DND-41 (cell line): ENCODE measurements around the gene IFT20.

ENCODE experiments used
- ATAC-seq: fragments of 200-7000 bp; cut with Tn5 transposase; 3 replicates; pipeline ENCODE4 v1.9.1; 2021; ENCODE audit warnings: low read depth; ENCODE audit not compliant: insufficient read depth
- DNase-seq: peaks from one replicate; pipeline ENCODE4 v3.0.0-alpha.2; 2020
- H2AFZ ChIP-seq: 2 replicates; pipeline ENCODE4 v1.6.0; 2012; ENCODE audit warnings: low read depth, low read length
- H3K27ac ChIP-seq: 2 replicates; pipeline ENCODE4 v1.5.1; 2012; ENCODE audit warnings: low read length, inconsistent platforms
- H3K27me3 ChIP-seq: fragments of 200-600 bp; sonication (generic); 2 replicates; pipeline ENCODE4 v1.6.0; 2012; ENCODE audit warnings: low read length, mild to moderate bottlenecking, inconsistent platforms; ENCODE audit not compliant: insufficient read depth, poor library complexity
- H3K36me3 ChIP-seq: 2 replicates; pipeline ENCODE4 v1.5.1; 2012; ENCODE audit warnings: low read length, inconsistent platforms; ENCODE audit not compliant: insufficient read depth
- H3K4me1 ChIP-seq: 2 replicates; pipeline ENCODE4 v1.5.1; 2012; ENCODE audit warnings: mild to moderate bottlenecking, low read length; ENCODE audit not compliant: insufficient read depth
- H3K4me2 ChIP-seq: 2 replicates; pipeline ENCODE4 v1.6.0; 2012; ENCODE audit warnings: mild to moderate bottlenecking, moderate library complexity, low read length, inconsistent platforms; ENCODE audit not compliant: insufficient read depth
- H3K4me3 ChIP-seq, 2 experiments: fragments of 200-600 bp in 1 of 2; shearing (Covaris generic) in 1 of 2; 2 replicates each; pipeline ENCODE4 v1.5.1; 2012 to 2016; ENCODE audit warnings: inconsistent platforms in 2 of 2, low read length in 2 of 2, mild to moderate bottlenecking in 2 of 2, low read depth in 1 of 2, moderate library complexity in 1 of 2
- H3K79me2 ChIP-seq: 2 replicates; pipeline ENCODE4 v1.6.0; 2012; ENCODE audit warnings: low read length, inconsistent platforms; ENCODE audit not compliant: insufficient read depth
- H3K9ac ChIP-seq: 2 replicates; pipeline ENCODE4 v1.6.0; 2012; ENCODE audit warnings: low read depth, mild to moderate bottlenecking, inconsistent platforms, low read length, moderate library complexity
- H3K9me3 ChIP-seq: 2 replicates; pipeline ENCODE4 v1.5.1; 2012; ENCODE audit warnings: low read length, moderate library complexity, mild to moderate bottlenecking, inconsistent platforms; ENCODE audit not compliant: insufficient read depth, severe bottlenecking
- H4K20me1 ChIP-seq: 2 replicates; pipeline ENCODE4 v1.6.0; 2012; ENCODE audit warnings: low read length; ENCODE audit not compliant: insufficient read depth
- EZH2 ChIP-seq: IDR thresholded peaks from 3 replicates; pipeline ENCODE4 v1.6.1; 2012; ENCODE audit warnings: borderline replicate concordance, low read depth, mild to moderate bottlenecking, moderate library complexity, low read length, inconsistent platforms; ENCODE audit not compliant: severe bottlenecking
- TF ChIP-seq, protein P1 (sequence below): IDR thresholded peaks from 2 replicates; pipeline ENCODE4 v1.5.1; 2012; ENCODE audit warnings: borderline replicate concordance, low read length, moderate library complexity, mild to moderate bottlenecking; ENCODE audit not compliant: poor library complexity, severe bottlenecking; ENCODE audit errors: extremely low read depth

The IFT20 gene

GRCh38 chr17:28370035-28370743 lies 34.9 kb upstream of the IFT20 start, which contains the start of gene VTN:
Gene VTN, minus strand, starts transcription at chr17:28370307. Its CDS starts 104 bp downstream, at chr17:28370203.
- Histone ChIP-seq H3K27me3 (no peaks in the 10 kb centered on the region), H3K9me3 (no peaks in the 10 kb centered on the region), H4K20me1 (peaks cover 11% of the 10 kb centered on the region), H3K9ac (no peak within 1 kb of the TSS), H2AFZ (no peak within 1 kb of the TSS), H3K4me2 (no peak within 1 kb of the TSS), H3K4me3 (no peak within 1 kb of the TSS), H3K27ac (no peak within 1 kb of the TSS), H3K4me1 (peaks cover 4% of the 10 kb centered on the region; the same call in 1 of the 2 replicates), H3K36me3 (no peaks in the 10 kb centered on the region), H3K79me2 (no peaks in the 10 kb centered on the region)
- ATAC-seq (no peak), DNase-seq (no peak)
- TF ChIP-seq, protein P1, sequence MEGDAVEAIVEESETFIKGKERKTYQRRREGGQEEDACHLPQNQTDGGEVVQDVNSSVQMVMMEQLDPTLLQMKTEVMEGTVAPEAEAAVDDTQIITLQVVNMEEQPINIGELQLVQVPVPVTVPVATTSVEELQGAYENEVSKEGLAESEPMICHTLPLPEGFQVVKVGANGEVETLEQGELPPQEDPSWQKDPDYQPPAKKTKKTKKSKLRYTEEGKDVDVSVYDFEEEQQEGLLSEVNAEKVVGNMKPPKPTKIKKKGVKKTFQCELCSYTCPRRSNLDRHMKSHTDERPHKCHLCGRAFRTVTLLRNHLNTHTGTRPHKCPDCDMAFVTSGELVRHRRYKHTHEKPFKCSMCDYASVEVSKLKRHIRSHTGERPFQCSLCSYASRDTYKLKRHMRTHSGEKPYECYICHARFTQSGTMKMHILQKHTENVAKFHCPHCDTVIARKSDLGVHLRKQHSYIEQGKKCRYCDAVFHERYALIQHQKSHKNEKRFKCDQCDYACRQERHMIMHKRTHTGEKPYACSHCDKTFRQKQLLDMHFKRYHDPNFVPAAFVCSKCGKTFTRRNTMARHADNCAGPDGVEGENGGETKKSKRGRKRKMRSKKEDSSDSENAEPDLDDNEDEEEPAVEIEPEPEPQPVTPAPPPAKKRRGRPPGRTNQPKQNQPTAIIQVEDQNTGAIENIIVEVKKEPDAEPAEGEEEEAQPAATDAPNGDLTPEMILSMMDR: no peak
- no peak for TF ChIP-seq EZH2

DNA sequence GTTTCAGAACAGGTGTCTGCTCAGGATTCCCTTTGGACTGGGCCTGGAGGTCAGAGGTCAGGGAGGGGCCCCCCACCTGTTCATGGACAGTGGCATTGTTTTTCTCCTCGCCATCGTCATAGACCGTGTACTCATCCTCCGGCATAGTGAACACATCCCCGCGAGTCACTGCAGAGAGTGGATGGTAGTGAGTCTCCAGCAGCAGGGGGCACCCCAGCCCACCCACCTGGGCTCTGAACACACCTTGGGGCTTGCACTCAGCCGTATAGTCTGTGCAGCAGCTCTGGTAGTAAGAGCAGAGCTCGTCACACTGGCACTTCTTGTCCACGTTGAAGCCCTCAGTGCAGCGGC lies 34.4 kb upstream of the IFT20 start:
- Histone ChIP-seq H3K27ac (no peak overlapping the region), H3K9ac (no peak overlapping the region)

GRCh38 chr17:28368915-28369683 lies 33.8 kb upstream of the IFT20 start:
- Histone ChIP-seq H2AFZ (no peak overlapping the region), H4K20me1 (peaks cover 14% of the 10 kb centered on the region), H3K4me2 (no peak overlapping the region), H3K9me3 (no peaks in the 10 kb centered on the region), H3K27me3 (no peaks in the 10 kb centered on the region), H3K79me2 (no peaks in the 10 kb centered on the region), H3K4me1 (peaks cover 4% of the 10 kb centered on the region; the same call in 1 of the 2 replicates), H3K4me3 (no peak overlapping the region), H3K9ac (no peak overlapping the region), H3K27ac (no peak overlapping the region), H3K36me3 (peaks cover 3% of the 10 kb centered on the region)
- TF ChIP-seq, protein P1: no peak
- no peak for TF ChIP-seq EZH2
- DNase-seq (no peak), ATAC-seq (no peak)

More for the DNA sequence above, 34.4 kb upstream of the IFT20 start:
- TF ChIP-seq, protein P1: peak; percentile 14
- TF ChIP-seq EZH2: no peak
- Histone ChIP-seq H3K4me3 (no peak overlapping the region), H2AFZ (no peak overlapping the region), H3K36me3 (peaks cover under 1% of the 10 kb centered on the region; the same call in 1 of the 2 replicates), H3K4me1 (peaks cover 4% of the 10 kb centered on the region; the same call in 1 of the 2 replicates), H3K27me3 (no peaks in the 10 kb centered on the region), H3K4me2 (no peak overlapping the region), H3K79me2 (no peaks in the 10 kb centered on the region), H4K20me1 (peaks cover 16% of the 10 kb centered on the region), H3K9me3 (no peaks in the 10 kb centered on the region)
- DNase-seq (no peak), ATAC-seq (no peak)
